NB4 (cell line): Measurements from ENCODE around the gene RPS6KA2.
A peak's percentile ranks its signal among the peaks of the same experiment; 100 is the strongest.

Source experiments
- DNase-seq: peaks from one replicate; pipeline ENCODE4 v3.0.0; 2010; ENCODE audit warnings: low read depth
- H3K4me3 ChIP-seq: one replicate; pipeline ENCODE4 v1.5.1; 2011; ENCODE audit warnings: mild to moderate bottlenecking, low read depth, low read length, moderate library complexity
- CTCF ChIP-seq: IDR thresholded peaks from one replicate; pipeline ENCODE4 v1.5.1; 2012; ENCODE audit warnings: low read depth, low read length
- MAX ChIP-seq: IDR thresholded peaks from 2 replicates; pipeline ENCODE4 v1.6.1; 2011; ENCODE audit warnings: low read depth, low read length
- MYC ChIP-seq: IDR thresholded peaks from 2 replicates; pipeline ENCODE4 v1.6.1; 2011; ENCODE audit warnings: low read depth, low read length
- POLR2A ChIP-seq: IDR thresholded peaks from 2 replicates; pipeline ENCODE4 v1.6.1; 2011; ENCODE audit warnings: mild to moderate bottlenecking; ENCODE audit not compliant: insufficient read length; ENCODE audit errors: extremely low read depth

RPS6KA2 gene

GRCh38 chr6:166588691-166589336 is 38.2 kb downstream of the RPS6KA2 start:
- DNase-seq = peak; percentile 88
- no peak overlapping the region for H3K4me3 ChIP-seq
- TF ChIP-seq POLR2A (no peak), CTCF (no peak), MAX (no peak), MYC (peak; percentile 27; the same call in 1 of the 2 replicates)

GRCh38 chr6:166587631-166588413 is 39.2 kb downstream of the RPS6KA2 start:
- TF ChIP-seq MYC (peak; percentile 40; the same call in 1 of the 2 replicates), POLR2A (no peak), CTCF (no peak), MAX (peak; percentile 46; the same call in 1 of the 2 replicates)
- peak; percentile 82 for DNase-seq

GRCh38 chr6:166586424-166587156 is 40.5 kb downstream of the RPS6KA2 start, which contains the start of gene RAMACL:
Gene RAMACL (minus strand): TSS chr6:166586678. CDS start chr6:166586477, 201 bp downstream.
- peak; percentile 33 for DNase-seq
- no peak within 1 kb of the TSS for H3K4me3 ChIP-seq
- TF ChIP-seq MYC = no peak
- TF ChIP-seq MAX = no peak

More at GRCh38 chr6:166587631-166588413, 39.2 kb downstream of the RPS6KA2 start:
- H3K4me3 ChIP-seq = no peak overlapping the region

GRCh38 chr6:166584853-166585429 is 42.1 kb downstream of the RPS6KA2 start:
- no peak for DNase-seq
- TF ChIP-seq MYC = no peak
- no peak for TF ChIP-seq MAX
- no peak for TF ChIP-seq CTCF
- no peak for TF ChIP-seq POLR2A
- H3K4me3 ChIP-seq = no peak overlapping the region

GRCh38 chr6:166584155-166584554 is 42.9 kb downstream of the RPS6KA2 start:
- H3K4me3 ChIP-seq = no peak overlapping the region
- TF ChIP-seq POLR2A (no peak), MAX (no peak), CTCF (no peak)
- DNase-seq = peak; percentile 66
